ENCODE results near the gene ACYP1. TPM values are rescaled to one million over a fixed set of nuclear protein-coding genes. Genes with fewer than 3 reads are reported as not detected.

The ACYP1 gene
- total RNA-seq, 1 donor from 2014 or later, result 18.6 TPM

DNA sequence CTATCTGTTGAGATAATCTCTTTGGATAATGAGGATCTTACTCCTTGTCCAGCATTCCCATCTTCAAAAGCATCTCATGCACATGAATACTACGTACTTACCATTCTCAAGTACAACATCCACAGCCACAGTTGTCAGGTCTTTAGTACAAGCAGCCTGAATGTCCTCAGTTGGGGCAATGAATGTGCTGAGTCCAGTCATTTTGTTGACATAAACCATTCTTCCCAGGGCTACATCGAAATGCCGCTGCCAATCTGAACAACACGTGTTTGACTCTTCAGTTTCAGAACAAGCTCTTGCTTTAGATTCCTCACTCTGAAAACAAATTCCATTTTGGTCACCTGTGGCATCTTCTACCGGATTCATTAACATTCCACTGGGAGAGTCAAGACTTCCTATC lies 17.5 kb downstream of the ACYP1 start:
- Histone ChIP-seq H3K36me3 (ENCODE audit: control insufficient read depth, insufficient read depth, low read length) (no peaks in the 10 kb centered on the region), H3K4me3 (ENCODE audit: low read depth, low read length) (no peak overlapping the region), H3K27me3 (ENCODE audit: control insufficient read depth, insufficient read depth, low read length) (no peaks in the 10 kb centered on the region)
- TF ChIP-seq, protein P1, sequence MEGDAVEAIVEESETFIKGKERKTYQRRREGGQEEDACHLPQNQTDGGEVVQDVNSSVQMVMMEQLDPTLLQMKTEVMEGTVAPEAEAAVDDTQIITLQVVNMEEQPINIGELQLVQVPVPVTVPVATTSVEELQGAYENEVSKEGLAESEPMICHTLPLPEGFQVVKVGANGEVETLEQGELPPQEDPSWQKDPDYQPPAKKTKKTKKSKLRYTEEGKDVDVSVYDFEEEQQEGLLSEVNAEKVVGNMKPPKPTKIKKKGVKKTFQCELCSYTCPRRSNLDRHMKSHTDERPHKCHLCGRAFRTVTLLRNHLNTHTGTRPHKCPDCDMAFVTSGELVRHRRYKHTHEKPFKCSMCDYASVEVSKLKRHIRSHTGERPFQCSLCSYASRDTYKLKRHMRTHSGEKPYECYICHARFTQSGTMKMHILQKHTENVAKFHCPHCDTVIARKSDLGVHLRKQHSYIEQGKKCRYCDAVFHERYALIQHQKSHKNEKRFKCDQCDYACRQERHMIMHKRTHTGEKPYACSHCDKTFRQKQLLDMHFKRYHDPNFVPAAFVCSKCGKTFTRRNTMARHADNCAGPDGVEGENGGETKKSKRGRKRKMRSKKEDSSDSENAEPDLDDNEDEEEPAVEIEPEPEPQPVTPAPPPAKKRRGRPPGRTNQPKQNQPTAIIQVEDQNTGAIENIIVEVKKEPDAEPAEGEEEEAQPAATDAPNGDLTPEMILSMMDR (IDR thresholded peaks at IDR 0.05; ENCODE audit: insufficient read depth, low read length, poor library complexity, severe bottlenecking), result no peak
- no peak for DNase-seq (ENCODE audit: low read depth)

DNA sequence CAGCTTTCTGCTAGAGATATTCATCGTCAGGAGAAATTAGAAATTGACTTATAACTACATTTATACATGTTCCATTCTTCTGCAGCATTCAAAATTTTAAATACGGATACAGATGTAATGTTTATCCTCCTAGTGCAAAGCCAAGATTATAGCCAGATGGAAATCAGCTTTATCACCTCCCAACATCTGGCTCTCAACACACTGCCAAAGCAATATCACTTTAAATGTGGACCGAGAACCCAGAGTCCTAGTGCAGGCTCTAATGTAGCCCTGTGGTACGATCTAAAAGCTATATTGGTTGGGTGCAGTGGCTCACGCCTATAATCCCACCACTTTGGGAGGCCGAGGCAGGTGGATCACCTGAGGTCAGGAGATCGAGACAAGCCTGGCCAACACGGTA lies 19.1 kb downstream of the ACYP1 start:
- no peak for DNase-seq (ENCODE audit: low read depth)
- no peaks in the 10 kb centered on the region for H3K36me3 ChIP-seq (ENCODE audit: control insufficient read depth, insufficient read depth, low read length)
- TF ChIP-seq, protein P1 (IDR thresholded peaks at IDR 0.05; ENCODE audit: insufficient read depth, low read length, poor library complexity, severe bottlenecking), result no peak

DNA sequence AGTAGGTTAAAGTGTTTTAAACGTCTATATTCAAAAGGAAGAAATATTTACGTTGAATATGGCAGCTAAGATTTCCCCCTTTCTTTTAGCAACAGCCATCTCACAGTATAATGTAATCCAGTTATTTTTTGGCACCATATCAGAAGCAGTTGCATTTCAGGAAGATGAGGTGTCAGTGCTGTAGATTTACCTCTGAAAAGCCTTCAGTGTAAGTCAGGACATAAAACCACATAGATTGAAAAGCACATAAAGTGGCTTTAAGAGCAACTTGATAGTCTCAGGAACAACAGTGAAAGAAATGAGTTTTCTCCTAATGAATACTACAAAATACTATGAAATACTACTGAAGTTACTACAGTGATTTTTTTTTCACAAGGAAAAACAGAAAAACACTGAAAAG lies 19.5 kb downstream of the ACYP1 start:
- Histone ChIP-seq H3K4me3 (ENCODE audit: low read depth, low read length) (no peak overlapping the region), H3K36me3 (ENCODE audit: control insufficient read depth, insufficient read depth, low read length) (no peaks in the 10 kb centered on the region), H3K27me3 (ENCODE audit: control insufficient read depth, insufficient read depth, low read length) (no peaks in the 10 kb centered on the region)
- TF ChIP-seq, protein P1 (IDR thresholded peaks at IDR 0.05; ENCODE audit: insufficient read depth, low read length, poor library complexity, severe bottlenecking), result no peak
- DNase-seq (ENCODE audit: low read depth), result no peak

More for the DNA sequence above, 19.1 kb downstream of the ACYP1 start:
- H3K27me3 ChIP-seq (ENCODE audit: control insufficient read depth, insufficient read depth, low read length), result no peaks in the 10 kb centered on the region
- no peak overlapping the region for H3K4me3 ChIP-seq (ENCODE audit: low read depth, low read length)

DNA sequence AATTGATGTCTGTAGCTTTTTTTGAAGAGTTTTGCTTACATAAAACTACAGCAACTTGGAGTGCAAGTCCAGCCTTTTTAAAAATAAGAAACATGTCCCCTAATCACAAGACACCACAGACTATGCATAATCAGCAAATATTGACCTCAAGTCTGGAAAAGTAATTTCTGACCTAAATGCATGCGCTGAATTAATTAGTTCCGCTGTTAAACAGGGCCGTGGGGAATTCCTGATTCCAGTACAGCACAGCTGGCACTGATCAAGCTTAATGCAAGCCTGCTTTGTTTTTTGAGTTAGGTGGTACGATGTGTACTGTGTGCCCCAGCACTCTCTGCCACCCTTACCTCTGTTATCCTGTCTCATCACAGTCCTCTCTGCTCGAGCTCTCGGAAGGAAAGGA lies 21.8 kb downstream of the ACYP1 start:
- H3K4me3 ChIP-seq (ENCODE audit: low read depth, low read length), result no peak overlapping the region
- no peaks in the 10 kb centered on the region for H3K36me3 ChIP-seq (ENCODE audit: control insufficient read depth, insufficient read depth, low read length)
- no peaks in the 10 kb centered on the region for H3K27me3 ChIP-seq (ENCODE audit: control insufficient read depth, insufficient read depth, low read length)
- TF ChIP-seq, protein P1 (IDR thresholded peaks at IDR 0.05; ENCODE audit: insufficient read depth, low read length, poor library complexity, severe bottlenecking), result no peak
- no peak for DNase-seq (ENCODE audit: low read depth)

DNA sequence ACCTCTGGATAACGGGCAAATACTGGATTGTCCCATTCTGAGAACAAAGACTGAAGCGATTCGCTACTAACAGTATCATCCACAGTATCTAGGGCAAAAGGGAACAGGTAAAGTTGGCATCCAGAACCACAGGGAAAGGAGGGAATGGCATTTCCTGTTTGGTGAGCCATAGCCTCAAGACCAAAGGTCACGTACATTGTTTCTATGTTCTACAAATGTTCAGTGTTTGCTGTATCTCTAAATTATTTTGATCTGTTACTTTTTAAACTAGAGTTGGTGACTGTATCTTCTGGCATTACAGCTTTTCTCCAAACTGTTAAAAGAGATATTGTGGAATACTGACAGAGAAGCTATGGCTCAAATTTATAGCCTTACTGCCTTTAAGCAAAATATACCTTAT lies 22.2 kb downstream of the ACYP1 start:
- TF ChIP-seq, protein P1 (IDR thresholded peaks at IDR 0.05; ENCODE audit: insufficient read depth, low read length, poor library complexity, severe bottlenecking), result no peak
- Histone ChIP-seq H3K27me3 (ENCODE audit: control insufficient read depth, insufficient read depth, low read length) (no peaks in the 10 kb centered on the region), H3K36me3 (ENCODE audit: control insufficient read depth, insufficient read depth, low read length) (no peaks in the 10 kb centered on the region), H3K4me3 (ENCODE audit: low read depth, low read length) (no peak overlapping the region)
- DNase-seq (ENCODE audit: low read depth), result no peak

DNA sequence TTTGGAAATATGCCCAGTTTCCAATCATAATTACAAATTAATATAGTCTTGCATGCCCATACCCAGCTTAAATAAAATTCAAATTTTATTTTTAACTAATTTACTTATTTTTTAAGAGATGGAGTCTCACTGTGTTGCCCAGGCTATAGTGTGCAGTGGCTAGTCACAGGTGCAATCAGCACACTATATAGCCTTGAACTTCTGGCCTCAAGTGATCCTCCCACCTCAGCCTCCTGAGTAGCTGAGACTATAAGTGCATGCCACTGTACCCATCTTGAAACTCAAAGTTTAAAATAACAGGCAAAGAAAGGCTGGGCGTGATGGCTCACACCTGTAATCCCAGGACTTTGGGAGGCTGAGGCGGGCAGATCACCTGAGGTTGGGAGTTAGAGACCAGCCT lies 22.9 kb downstream of the ACYP1 start:
- Histone ChIP-seq H3K4me3 (ENCODE audit: low read depth, low read length) (no peak overlapping the region), H3K27me3 (ENCODE audit: control insufficient read depth, insufficient read depth, low read length) (no peaks in the 10 kb centered on the region), H3K36me3 (ENCODE audit: control insufficient read depth, insufficient read depth, low read length) (no peaks in the 10 kb centered on the region)
- DNase-seq (ENCODE audit: low read depth), result no peak
- TF ChIP-seq, protein P1 (IDR thresholded peaks at IDR 0.05; ENCODE audit: insufficient read depth, low read length, poor library complexity, severe bottlenecking), result no peak

All from kidney epithelial cell (primary cell).